NCI-H2196 (cell line): ENCODE data around the gene EEIG1.
A peak's percentile ranks its signal among the peaks of the same experiment; 100 is the strongest.

ENCODE experiments used
- DNase-seq: peaks from one replicate; lab custom pipeline; 2025; ENCODE audit not compliant: unreplicated experiment; lab: John Stamatoyannopoulos, UW

EEIG1 gene

DNA sequence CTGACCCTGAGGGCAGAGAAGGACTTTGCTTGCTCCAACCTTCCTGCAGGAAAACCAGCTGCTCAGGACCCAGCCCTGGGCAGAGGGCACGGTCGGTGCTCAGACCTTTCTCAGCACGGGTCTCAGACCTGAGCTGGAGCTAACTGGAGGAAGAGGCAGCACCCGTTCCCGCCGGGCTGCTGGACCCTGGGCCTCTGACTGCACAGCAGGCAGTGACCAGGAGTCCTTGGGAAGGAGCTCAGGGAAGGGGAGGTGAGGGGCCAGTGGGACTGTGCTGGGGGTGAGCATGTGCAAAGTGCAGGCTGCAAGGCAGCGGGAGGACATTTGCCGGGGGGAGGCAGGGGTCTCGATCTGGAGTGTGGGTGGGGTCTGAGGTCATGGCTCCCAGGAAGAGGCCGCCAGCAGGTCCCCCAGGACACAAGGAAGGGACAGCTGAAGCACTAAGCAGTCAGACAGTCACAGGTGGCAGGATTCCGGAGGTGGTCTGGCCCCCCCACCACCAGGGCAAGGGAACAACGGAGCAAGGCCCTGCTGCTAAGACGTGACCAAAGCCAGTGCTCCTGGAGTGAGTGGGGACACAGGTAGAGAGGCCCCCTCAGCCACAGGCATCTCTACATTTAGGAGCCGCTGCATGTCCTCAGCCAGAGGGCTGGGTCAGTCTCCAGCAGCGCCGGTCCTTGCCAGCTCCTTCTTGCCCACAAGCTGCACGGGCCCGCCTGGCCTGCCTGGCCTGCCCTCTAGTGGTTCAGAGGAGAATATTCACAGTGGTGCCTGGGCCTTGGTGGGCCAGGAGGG, 38.4 kb downstream of the EEIG1 start:
- peak; percentile 54 for DNase-seq

DNA sequence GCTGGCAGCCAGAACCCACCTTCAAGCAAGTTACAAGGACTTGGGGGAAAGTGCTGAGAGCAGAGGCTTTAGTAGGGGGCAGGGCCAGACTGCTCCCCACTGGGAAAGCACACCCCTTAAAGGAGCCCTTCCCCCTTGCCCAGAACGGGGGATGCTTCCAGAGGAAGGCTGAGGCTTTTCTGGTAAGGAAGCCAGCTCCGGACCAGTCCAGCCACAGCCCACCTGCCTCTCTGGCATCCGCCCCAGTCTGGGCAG, 38.9 kb downstream of the EEIG1 start:
- DNase-seq, result no peak

DNA sequence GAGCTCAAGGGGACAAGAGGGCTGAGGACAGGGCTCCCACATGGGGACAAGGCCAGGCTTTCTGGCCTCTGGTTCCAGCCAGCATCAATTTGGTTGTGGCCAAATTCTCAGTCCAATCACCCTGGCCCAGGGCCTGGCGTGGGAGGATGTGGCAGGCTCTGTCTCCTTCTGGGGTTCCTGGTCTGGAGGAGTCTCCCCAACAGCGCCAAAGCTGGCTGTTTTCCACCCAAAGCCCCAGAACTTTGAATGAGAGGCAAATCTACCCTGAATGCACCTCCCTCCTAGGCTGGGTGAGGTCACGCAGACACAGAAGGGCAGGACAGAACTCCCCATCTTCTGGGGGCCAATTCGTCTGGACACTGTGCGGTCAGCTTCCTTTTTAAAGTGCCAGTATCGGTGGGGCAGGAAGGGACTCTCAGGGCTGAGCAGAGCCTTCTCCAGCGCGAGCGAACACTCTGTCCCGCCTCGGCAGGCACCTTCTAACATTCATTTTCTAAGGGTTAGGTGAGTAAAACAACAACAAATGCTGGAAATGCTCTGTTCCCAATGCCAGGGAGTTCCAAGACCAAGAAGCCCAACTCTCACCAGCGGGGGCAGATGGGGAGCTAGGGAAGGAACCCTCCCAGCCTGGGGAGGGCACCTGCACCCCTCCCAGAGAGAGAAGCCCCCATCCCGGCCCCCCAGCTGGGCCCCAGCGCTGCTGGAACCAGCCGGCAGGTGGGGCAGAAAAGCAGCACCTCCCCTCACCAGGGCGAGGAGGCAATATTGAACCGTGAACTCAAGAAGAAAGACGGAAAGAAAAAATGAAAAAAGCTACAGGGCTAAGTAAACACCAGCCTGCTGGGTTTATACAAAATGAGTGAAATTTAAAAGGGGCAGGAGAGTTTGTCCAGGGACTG, 39.5 kb downstream of the EEIG1 start:
- DNase-seq, result no peak

DNA sequence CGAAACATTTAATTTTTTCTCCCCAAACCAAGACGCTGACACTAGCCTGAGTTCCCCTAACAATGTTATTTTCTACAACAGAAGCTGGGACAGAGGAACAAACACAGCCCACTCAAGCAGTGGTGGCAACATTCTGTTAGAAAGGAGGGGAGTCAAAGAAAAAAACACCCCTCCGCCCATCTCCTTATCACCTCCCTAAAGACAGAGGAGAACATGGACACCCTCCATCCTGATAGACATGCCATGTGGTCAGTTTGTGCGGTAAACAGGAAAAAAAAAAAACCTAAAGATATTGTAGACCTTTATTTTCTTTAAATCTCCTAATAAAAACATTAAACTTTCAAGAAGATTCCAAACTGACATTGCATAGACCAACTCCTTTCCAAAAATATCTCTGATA, 40.2 kb downstream of the EEIG1 start:
- DNase-seq, result no peak

DNA sequence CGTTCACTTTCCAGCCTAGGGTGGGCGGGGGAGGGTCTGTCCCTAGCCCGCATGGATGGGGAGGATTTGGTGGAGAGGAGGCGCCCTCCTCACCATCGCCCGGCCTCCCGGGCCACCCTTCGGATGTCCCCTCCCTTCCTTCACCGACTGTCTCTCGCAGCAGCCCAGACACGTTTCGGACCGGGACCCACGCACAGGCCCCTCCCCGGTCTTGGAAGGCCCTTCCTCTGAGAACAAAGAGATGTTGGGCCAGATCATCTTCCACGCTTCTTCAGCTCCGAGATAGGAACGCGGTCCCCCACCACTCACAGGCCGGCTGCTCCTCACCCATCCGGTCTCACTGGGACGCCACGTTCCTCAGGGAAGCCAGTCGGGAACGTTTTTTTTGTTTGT, 42.5 kb downstream of the EEIG1 start:
- DNase-seq, result no peak

DNA sequence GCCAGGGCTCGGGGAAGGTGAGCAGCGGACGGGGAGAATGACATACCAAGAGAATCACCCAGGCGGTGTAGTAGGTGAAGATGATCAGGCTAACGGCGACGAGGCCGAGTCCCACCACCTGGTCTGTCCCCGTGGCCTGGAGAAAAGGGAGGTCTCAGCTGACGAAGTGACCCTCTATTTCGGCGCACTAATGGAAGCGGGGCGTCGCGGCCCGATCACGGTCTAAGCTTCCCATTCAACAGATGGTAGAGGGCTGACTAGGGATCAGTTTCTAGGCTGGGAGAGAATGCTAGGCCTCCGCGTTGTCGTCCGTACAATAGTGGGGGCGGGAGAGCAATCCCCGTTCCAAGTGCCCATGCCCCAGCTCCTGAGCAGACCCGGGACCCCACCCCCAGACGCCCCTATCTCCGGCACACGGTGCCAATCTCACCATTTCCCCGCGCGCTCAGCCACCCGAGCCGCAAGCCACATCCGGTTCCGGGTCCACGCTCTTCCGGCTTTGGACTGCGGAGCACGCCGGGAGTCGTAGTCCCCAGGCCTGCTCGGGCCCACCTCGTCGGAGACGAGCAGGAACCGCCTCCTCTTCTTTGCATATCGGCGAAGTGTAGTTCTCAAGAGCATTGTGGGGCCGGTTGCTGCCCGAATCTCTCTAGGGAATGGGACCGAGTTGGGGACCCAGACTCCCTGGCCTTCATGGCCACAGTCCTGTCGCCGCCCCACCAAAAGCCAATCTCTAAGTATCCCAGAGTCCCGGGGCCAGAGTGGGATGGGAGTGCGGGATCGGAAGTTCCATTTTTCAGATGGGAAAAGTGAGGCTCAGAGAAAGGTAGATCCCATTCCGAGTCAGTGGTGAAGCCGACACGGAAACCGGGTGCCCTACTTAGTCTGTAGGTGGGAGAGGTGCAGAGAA, 43.1 kb downstream of the EEIG1 start, which contains the start of gene DPM2:
TSS of gene DPM2 (minus strand) at position 467 of the 910 bp plus-strand sequence. CDS start at position 433, 34 bp downstream.
- DNase-seq, result peak; percentile 86

DNA sequence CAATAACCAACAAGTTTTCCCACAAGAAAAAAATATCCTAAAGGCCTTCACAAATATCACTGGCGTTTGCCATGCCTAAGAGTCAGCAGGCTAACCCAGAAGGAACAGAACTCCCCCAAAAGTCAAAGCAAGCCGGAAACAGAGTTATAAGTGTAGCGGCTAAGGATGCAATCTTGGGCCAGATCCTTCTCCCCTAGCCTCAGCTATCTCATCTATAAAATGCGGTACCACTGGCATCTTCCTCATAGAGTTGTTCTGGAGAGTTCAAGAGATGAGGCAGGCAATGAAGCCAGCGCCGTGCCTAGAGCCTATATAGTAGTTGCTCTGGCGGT, 43.8 kb downstream of the EEIG1 start:
- DNase-seq, result no peak

DNA sequence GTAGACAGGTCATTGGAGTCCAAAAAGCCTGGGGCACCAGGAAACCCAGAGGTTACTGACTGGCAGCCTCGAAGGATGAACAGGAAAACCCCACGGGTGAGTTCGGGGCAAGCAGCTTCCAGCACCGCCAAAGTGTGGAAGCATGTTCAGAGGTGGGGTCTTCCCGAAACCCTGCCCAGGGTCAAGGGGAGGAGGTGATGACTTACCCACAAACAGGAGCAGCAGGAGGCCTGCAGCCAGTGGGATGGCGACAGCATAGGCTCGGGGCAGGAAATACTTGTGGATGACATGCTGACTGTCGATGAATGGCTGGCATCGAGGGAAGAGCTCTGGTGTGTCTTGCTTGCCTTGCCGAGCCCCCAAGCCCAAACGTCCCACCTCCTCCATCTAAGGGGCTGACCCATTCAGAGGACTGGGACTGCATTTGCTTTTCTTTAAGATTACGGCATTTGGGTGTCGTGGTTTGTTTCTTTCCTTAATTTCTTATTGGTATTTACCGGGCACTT, 44.4 kb downstream of the EEIG1 start:
- DNase-seq, result no peak

DNA sequence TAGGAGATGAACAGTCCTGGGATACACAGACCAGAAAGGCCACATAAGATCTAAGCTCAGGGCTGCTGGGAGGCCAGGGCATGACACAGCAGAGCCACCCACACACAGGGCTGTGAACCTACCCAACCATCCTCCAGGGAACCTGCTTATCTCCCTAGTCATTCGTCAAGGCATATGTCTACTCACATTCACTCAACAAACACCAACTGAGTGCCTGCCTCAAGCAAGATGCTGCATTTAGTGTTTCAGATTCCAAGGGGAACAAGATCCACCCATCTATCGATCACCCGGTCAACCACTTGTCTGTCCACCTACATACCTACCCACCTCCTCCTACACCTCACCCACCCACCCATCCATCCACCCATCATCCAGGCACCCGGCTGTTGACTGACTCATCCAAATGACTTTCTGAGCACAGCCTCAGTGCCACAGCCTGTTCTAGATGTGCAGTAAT, 45.0 kb downstream of the EEIG1 start:
- no peak for DNase-seq

DNA sequence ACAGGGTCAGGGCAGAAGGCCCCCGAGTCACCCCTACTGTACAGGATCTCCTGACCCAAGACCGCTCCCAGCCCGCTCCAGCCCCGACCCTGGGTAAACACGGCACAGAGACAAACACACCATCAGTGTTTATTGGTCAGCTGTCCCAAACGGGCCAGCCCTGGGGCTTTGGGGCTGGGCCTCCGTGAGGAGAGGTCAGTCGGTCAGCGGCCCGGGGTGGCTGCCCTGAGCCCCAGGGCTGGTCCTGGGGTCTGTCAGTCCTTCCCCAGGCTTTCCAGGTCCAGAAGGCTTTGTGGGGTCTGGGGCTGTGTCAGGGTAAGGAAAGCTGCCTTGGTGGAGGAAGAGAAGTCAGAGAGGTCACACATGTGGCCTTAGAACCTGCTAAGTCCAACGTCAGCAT, 45.8 kb downstream of the EEIG1 start:
- DNase-seq, result no peak

DNA sequence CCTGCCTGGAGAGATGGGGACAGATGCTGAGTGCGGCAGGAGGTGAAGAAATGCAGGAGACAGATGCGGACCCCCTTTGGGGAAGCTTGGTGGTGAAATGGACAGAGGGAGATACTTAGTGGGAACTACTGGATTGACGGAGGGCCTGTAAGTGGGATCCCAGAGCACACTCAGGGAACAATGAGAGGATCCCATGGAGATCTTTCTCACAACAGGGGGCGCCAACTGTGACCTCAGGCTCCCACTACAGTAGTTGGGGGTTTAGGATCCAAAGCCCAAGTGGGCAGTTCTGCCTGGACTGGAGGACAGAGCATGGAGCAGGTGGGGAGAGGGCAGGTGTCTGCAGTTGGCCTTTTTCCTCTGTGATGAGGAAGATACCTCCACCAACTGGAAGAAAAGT, 46.5 kb downstream of the EEIG1 start:
- DNase-seq, result no peak

DNA sequence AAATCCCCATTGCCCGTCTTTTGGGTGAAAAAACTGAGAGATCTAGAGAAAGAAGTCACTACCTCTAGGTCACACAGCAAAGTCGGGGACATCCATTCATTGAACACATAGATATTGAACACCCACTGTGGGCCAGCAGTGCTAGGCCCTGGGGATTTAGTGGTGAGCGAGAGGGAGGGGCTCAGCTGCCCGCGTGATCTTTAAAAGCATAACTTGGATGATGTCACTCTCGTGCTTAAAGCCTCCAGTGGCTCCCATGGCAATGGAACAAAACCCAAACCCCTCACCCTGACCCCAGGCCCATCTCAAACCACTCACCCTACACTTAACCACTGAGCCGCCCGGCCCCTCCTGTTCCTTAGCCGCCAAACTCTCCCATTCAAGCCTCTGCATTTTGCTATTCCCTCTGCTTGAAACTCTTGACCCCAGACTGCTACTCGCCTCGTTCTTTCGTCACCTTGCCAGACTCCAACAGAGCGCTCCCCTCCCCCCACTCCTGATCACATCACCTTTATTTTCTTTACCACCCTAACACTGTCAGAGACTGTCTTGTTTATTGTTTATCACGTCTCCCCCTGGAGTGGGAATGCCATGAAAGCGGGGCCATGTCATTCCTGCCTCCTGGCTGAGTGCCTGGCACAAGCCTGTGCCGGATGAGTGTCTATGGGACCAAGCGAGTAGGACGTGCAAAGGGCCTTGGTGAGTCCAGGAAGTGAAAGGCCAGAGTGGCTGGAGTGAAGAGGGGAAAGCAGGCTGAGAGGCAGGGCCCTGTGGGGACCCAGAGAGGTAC, 49.5 kb downstream of the EEIG1 start:
- DNase-seq, result peak; percentile 77
